ENCODE results near the gene LDHAL6A.

LDHAL6A gene

DNA sequence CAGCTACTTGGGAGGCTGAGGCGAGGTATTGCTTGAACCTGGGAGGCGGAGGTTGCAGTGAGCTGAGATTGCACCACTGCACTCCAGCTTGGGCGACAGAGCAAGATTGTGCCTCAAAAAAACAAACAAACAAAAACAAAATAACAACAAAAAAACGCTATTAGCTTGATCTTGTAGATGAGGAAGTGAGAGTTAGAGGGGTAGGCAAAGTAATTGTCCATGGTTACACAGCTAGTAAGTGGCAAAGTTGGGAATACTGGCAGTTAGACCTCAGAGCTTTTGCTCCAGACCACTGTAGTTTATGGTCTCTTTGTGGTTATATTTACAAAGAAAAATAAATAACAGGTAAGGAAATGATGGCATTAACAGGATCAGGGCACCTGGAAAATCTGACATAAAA lies 28.4 kb upstream of the LDHAL6A start:
- Histone ChIP-seq H3K4me2 (ENCODE audit: low read depth, low read length, poor library complexity, severe bottlenecking) (no peak overlapping the region), H2AFZ (ENCODE audit: low read length) (no peak overlapping the region), H3K79me2 (ENCODE audit: insufficient read depth, low read length) (no peaks in the 10 kb centered on the region), H3K27me3 (ENCODE audit: insufficient read depth, low read length, poor library complexity, severe bottlenecking) (no peaks in the 10 kb centered on the region), H3K9me3 (ENCODE audit: insufficient read depth, low read depth, low read length) (no peaks in the 10 kb centered on the region), H3K4me1 (ENCODE audit: insufficient read depth, low read length, poor library complexity, severe bottlenecking) (no peaks in the 10 kb centered on the region), H3F3A (ENCODE audit: low read depth) (no peaks in the 10 kb centered on the region), H3K4me3 (ENCODE audit: low read length, poor library complexity, severe bottlenecking) (no peak overlapping the region), H3K36me3 (ENCODE audit: insufficient read depth, low read length) (no peaks in the 10 kb centered on the region), H3K9ac (ENCODE audit: low read depth, low read length, poor library complexity, severe bottlenecking) (no peak overlapping the region), H4K20me1 (ENCODE audit: insufficient read depth, low read length, poor library complexity, severe bottlenecking) (no peaks in the 10 kb centered on the region), H3K9me2 (replicated peaks; ENCODE audit: low read depth, low read length) (no peaks in the 10 kb centered on the region)
- TF ChIP-seq CTCF (conservative IDR thresholded peaks at IDR 0.05; ENCODE audit: low read length), result no peak
- TF ChIP-seq EZH2phosphoT487 (IDR thresholded peaks at IDR 0.05; ENCODE audit: borderline replicate concordance), result no peak

- H3K9me2 ChIP-seq (replicated peaks; ENCODE audit: low read depth, low read length), result no peaks in the 10 kb centered on the region
- H3K4me3 ChIP-seq (ENCODE audit: low read length, poor library complexity, severe bottlenecking), result no peak overlapping the region
- no peak overlapping the region for H2AFZ ChIP-seq (ENCODE audit: low read length)
- H3K9me3 ChIP-seq (ENCODE audit: insufficient read depth, low read depth, low read length), result no peaks in the 10 kb centered on the region
- no peaks in the 10 kb centered on the region for H3K36me3 ChIP-seq (ENCODE audit: insufficient read depth, low read length)
- no peaks in the 10 kb centered on the region for H3F3A ChIP-seq (ENCODE audit: low read depth)
- no peaks in the 10 kb centered on the region for H3K79me2 ChIP-seq (ENCODE audit: insufficient read depth, low read length)
- no peaks in the 10 kb centered on the region for H4K20me1 ChIP-seq (ENCODE audit: insufficient read depth, low read length, poor library complexity, severe bottlenecking)
- no peak overlapping the region for H3K4me2 ChIP-seq (ENCODE audit: low read depth, low read length, poor library complexity, severe bottlenecking)
- no peaks in the 10 kb centered on the region for H3K4me1 ChIP-seq (ENCODE audit: insufficient read depth, low read length, poor library complexity, severe bottlenecking)
- no peak for TF ChIP-seq EZH2phosphoT487 (IDR thresholded peaks at IDR 0.05; ENCODE audit: borderline replicate concordance)
- TF ChIP-seq CTCF (conservative IDR thresholded peaks at IDR 0.05; ENCODE audit: low read length), result no peak
- no peak overlapping the region for H3K9ac ChIP-seq (ENCODE audit: low read depth, low read length, poor library complexity, severe bottlenecking)
- no peaks in the 10 kb centered on the region for H3K27me3 ChIP-seq (ENCODE audit: insufficient read depth, low read length, poor library complexity, severe bottlenecking)
Measured at GRCh38 chr11:18429332-18429731, 26.3 kb upstream of the LDHAL6A start.

- Histone ChIP-seq H3K9ac (ENCODE audit: low read depth, low read length, poor library complexity, severe bottlenecking) (no peak overlapping the region), H3K4me1 (ENCODE audit: insufficient read depth, low read length, poor library complexity, severe bottlenecking) (no peaks in the 10 kb centered on the region), H2AFZ (ENCODE audit: low read length) (no peak overlapping the region), H4K20me1 (ENCODE audit: insufficient read depth, low read length, poor library complexity, severe bottlenecking) (no peaks in the 10 kb centered on the region), H3K36me3 (ENCODE audit: insufficient read depth, low read length) (no peaks in the 10 kb centered on the region), H3K79me2 (ENCODE audit: insufficient read depth, low read length) (no peaks in the 10 kb centered on the region), H3K9me3 (ENCODE audit: insufficient read depth, low read depth, low read length) (peaks cover 5% of the 10 kb centered on the region; the same call in 1 of the 2 replicates), H3K4me3 (ENCODE audit: low read length, poor library complexity, severe bottlenecking) (no peak overlapping the region), H3K4me2 (ENCODE audit: low read depth, low read length, poor library complexity, severe bottlenecking) (no peak overlapping the region), H3K27me3 (ENCODE audit: insufficient read depth, low read length, poor library complexity, severe bottlenecking) (no peaks in the 10 kb centered on the region), H3K9me2 (replicated peaks; ENCODE audit: low read depth, low read length) (no peaks in the 10 kb centered on the region), H3F3A (ENCODE audit: low read depth) (no peaks in the 10 kb centered on the region)
- TF ChIP-seq EZH2phosphoT487 (IDR thresholded peaks at IDR 0.05; ENCODE audit: borderline replicate concordance), result no peak
- TF ChIP-seq CTCF (conservative IDR thresholded peaks at IDR 0.05; ENCODE audit: low read length), result no peak
Measured at GRCh38 chr11:18438691-18439090, 17.0 kb upstream of the LDHAL6A start.
